H1 (cell line): ENCODE results near the gene SLC41A1. TPM values are rescaled to one million over a fixed set of nuclear protein-coding genes. Genes with fewer than 3 reads are reported as not detected.

Source experiments
- ATF3 ChIP-seq: IDR thresholded peaks from 2 replicates; pipeline ENCODE4 v1.6.1; 2011; ENCODE audit warnings: low read depth, mild to moderate bottlenecking, low read length; ENCODE audit not compliant: insufficient read depth
- BACH1 ChIP-seq: IDR thresholded peaks from 2 replicates; pipeline ENCODE4 v1.6.1; 2012; ENCODE audit warnings: low read length, improper control_type of control experiment
- CTCF ChIP-seq, 3 experiments: IDR thresholded peaks; 1 replicate in 2 of 3; 2 replicates in 1 of 3; pipeline versions ENCODE4 v1.5.1 to v1.6.1; 2011; ENCODE audit warnings: low read length in 3 of 3, mild to moderate bottlenecking in 3 of 3, inconsistent platforms in 2 of 3, low read depth in 1 of 3, moderate library complexity in 1 of 3; ENCODE audit not compliant: insufficient read depth in 1 of 3; ENCODE audit errors: control extremely low read depth in 1 of 3
- HDAC6 ChIP-seq: IDR thresholded peaks from one replicate; pipeline ENCODE4 v1.7.1; 2012; ENCODE audit warnings: low read depth, mild to moderate bottlenecking, inconsistent platforms, low read length, moderate library complexity
- MAFK ChIP-seq: IDR thresholded peaks from 2 replicates; pipeline ENCODE4 v1.6.1; 2012; ENCODE audit warnings: low read depth, mild to moderate bottlenecking, improper control_type of control experiment, low read length
- POU5F1 ChIP-seq: IDR thresholded peaks from 2 replicates; pipeline ENCODE4 v1.6.1; 2011; ENCODE audit warnings: low read depth, mild to moderate bottlenecking, low read length, moderate library complexity
- SIRT6 ChIP-seq: IDR thresholded peaks from one replicate; pipeline ENCODE4 v1.7.1; 2012; ENCODE audit warnings: low read length, inconsistent platforms
- SIX5 ChIP-seq: IDR thresholded peaks from 2 replicates; pipeline ENCODE4 v1.6.1; 2011; ENCODE audit warnings: mild to moderate bottlenecking, low read depth, low read length
- TBP ChIP-seq: IDR thresholded peaks from 2 replicates; pipeline ENCODE4 v1.6.1; 2011; ENCODE audit warnings: low read depth, low read length, improper control_type of control experiment
- polyA plus RNA-seq, 7 experiments: library from polyadenylated mRNA; depleted of rRNA in 3 of 7; stranded (reverse) in 5 of 7; unstranded in 2 of 7; fragments of >200 nt in 5 of 7; fragments of 200-250 nt in 2 of 7; gene quantifications; 1 replicate in 5 of 7; 2 replicates in 1 of 7; 4 replicates in 1 of 7; pipeline versions ENCODE4 v1.2.1 to v1.2.3, GENCODE V29; 2011 to 2013; ENCODE audit warnings: missing spikeins in 2 of 7, mixed read lengths in 2 of 7
- total RNA-seq: library from RNA; stranded (reverse); fragmentation: NEBNext Ultra II Directional; extraction: Animal tissue kit (Norgen Biotek cat#: 25700); gene quantifications from 2 replicates; pipeline ENCODE4 v1.2.1, GENCODE V29; 2021

The SLC41A1 gene
- total and polyA plus RNA-seq, 2 of the 8 experiments (the other 6 are each of a cell fraction or from before 2014, with no cell fraction given) = 41.2 to 42.3 TPM

- no peak for TF ChIP-seq ATF3
- no peak for TF ChIP-seq HDAC6
- TF ChIP-seq MAFK = no peak
- no peak for TF ChIP-seq SIRT6
- TF ChIP-seq POU5F1 = no peak
- TF ChIP-seq TBP = peak; percentile 38; the same call in 1 of the 2 replicates
- no peak for TF ChIP-seq SIX5
- TF ChIP-seq CTCF (IDR thresholded peaks at IDR 0.05; ENCODE audit: control extremely low read depth in 1 of 3, insufficient read depth in 1 of 3, low read depth in 1 of 3, low read length in 3 of 3) = no peak
- no peak for TF ChIP-seq BACH1
Observed at GRCh38 chr1:205812878-205813754, at the start of gene SLC41A1 (continued).
